ENCODE measurements around the gene GAK. TPM values are rescaled to one million over a fixed set of nuclear protein-coding genes. Genes with fewer than 3 reads are reported as not detected.

GAK gene
- total RNA-seq, 2 donors from 2014 or later, result 38.1 to 43.2 TPM

DNA sequence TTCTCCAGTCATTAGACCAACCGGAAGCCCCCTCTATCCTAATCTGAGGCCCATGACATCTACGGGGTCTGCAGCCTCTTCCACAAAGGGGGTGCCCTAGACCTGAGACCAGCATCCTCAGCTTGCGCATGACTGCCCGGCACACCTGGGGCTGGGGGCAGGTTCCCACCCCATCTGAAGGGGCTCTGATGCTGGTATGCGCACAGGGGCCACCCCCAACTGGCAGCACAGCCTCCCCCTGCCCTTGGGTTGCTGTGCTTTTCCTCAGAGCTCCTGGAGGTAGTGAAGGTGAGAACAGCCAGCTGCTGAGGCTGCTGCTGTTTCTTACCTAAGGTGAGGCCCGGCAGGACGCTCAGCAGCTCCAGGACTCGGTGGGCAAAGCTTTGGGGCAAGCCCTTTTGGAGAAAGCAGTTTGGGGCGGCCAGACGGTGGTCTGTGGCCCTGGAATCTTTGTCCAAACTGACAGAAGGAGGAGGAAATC is 87.3 kb downstream of the GAK start:
- ATAC-seq (no peak), DNase-seq (peak; percentile 2)
- intact Hi-C loops (cut with DNase I), result no loop called here

DNA sequence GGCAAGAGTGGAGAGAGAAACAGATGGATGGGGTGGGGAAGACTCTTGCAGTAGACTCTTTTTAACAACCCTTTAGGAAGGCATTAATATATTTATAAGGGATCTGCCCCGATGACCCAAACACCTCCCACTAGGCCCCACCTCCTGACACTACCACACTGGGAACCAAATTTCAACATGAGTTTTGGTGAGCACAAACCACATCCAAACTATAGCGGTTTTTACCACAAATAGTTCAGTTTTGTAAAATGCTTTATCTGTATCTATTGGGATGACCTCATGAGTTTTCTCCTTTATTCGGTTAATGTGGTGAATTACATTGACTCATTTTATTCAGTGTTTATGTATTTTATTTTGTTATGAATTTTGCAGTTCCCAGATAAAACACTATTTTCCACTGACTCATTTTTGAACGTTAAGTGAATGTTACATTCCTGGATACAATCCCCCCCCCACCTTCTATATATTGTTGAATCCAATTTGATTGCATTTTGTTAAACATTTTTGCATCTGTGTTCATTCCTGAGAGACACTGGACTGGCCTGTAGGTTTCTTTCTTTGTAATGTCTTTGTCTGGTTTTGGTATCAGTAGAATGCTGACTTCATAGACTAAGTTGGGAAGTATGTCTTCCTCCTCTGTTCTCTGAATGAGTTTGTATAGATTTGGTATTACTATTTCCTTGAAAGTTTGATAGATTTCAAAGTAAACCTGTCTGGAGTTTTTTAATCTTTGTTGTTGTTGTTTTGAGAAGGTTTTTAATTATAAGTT is 92.3 kb downstream of the GAK start:
- intact Hi-C loops (cut with DNase I), result no loop called here
- ATAC-seq (no peak), DNase-seq (no peak)

- no peak for ATAC-seq
- no peak for DNase-seq
- intact Hi-C loops (cut with DNase I), result no loop called here
Measured at GRCh38 chr4:837772-838171, 94.3 kb downstream of the GAK start.

GRCh38 chr4:836750-837301 is 95.3 kb downstream of the GAK start:
- intact Hi-C loops (cut with DNase I), result no loop called here
- DNase-seq, result peak; percentile 11
- ATAC-seq, result no peak

DNA sequence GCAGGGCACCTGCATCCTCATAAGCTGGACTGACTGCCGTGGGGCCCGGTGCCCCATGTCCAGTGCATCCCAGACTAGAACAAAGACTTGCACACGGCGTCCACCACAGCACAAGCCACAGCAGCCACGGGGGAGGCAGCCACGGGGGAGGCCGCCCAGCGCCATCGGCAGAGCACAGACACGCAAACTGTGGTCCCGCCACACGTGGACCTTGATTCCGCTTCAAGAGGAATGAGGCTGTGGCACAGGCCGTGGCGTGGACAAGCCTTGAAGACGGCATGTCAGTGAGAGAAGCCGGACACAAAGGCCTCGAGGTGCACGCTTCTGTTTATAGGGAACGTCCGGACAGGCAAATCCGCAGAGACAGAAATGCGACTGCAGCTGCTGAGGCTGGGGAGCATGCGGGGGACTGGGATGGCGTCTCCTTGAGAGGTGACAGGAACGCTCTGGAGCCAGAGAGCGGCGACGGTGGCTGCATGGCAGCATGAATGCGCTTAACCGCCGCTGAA is 96.1 kb downstream of the GAK start:
- DNase-seq (no peak), ATAC-seq (no peak)

DNA sequence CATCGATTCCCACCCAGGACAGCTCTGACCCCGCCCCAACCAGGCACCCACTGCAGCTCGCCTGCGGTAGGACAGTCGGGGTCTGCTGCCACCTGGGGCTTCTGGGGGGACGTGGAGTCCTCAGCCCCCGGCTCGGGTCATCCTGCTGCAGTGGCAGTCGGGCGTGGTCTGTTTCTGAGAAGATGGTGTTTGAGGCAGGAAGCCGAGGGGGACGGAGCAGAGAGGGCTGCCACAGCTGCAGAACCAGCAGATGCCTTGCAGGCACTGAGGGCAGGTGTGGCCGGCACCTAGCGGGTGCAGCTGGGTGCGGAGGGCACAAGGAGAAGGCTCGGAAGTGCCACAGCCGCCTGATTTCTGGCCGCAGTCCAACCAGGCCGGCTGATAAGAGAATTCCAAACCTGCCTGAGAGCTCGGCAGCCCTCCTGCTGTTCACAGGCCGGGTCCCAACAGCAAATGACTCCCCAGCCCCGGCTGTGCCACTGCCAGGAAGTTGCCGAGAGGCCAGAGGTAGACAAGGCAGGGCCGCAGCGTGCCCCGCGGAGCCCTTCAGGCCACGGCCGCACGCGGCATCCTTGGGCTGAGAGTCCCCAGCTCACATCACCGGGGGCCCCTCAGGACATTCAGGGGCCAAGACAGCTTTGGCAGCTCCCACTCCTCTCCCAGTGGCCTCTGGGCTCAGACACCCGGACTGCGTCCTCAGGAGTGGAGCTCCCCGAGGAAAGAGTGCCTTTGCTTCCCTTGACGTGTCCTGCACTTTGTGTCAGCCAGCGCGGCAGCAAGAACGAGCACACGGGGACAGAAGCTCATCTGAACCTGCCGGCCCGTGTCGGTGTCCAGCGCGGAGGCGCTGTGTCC is 96.7 kb downstream of the GAK start:
- ATAC-seq (peak; percentile 45 to 48), DNase-seq (no peak)
- intact Hi-C loops (cut with DNase I), result no loop called here

More for the DNA sequence above, 96.1 kb downstream of the GAK start:
- intact Hi-C loops (cut with DNase I), result no loop called here

DNA sequence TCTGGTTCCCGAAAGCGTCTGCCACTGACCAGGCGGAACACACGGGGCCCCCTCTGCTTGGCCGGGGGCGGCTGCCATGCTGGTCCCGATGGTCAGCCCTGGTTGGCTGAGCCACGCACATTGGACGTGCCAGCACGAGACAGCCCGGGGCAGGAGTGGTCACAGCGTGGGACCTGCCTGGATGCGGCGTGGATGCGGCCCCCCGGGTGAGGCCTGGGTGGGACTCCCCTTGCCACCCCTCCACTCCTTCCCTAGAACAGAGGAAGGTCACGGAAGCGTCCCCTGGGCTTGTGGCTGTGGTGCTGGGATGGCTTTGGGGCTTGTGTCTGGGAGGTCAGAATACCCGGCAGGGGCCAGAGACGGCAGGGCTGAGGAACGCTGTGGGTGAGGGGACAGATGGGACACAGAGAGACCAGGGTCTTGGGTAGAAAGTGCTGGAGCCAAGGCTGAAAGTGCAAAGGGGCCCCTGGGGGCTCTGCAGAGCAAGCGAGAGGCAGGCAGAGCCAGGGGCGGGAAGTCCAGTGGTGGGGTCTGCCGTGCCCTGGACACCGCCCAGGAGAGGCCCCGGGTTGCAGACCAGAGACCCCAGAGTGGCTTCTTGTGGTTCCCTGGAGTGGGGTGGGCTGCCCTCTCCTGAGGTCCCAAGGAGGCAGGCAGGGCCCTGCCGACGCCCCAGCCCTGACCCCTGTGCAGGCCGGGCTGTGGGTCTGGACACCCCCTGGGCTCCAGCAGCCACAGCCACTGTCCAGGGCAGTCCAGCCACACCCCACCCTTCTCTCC is 97.6 kb downstream of the GAK start:
- no peak for DNase-seq
- ATAC-seq, result no peak

GRCh38 chr4:833731-834367 is 98.3 kb downstream of the GAK start:
- no peak for DNase-seq
- intact Hi-C loops (cut with DNase I), result no loop called here
- no peak for ATAC-seq

More for the DNA sequence above, 97.6 kb downstream of the GAK start:
- intact Hi-C loops (cut with DNase I), result no loop called here

GRCh38 chr4:833156-833555 is 99.0 kb downstream of the GAK start:
- intact Hi-C loops (cut with DNase I), result no loop called here
- DNase-seq (no peak), ATAC-seq (no peak)

DNA sequence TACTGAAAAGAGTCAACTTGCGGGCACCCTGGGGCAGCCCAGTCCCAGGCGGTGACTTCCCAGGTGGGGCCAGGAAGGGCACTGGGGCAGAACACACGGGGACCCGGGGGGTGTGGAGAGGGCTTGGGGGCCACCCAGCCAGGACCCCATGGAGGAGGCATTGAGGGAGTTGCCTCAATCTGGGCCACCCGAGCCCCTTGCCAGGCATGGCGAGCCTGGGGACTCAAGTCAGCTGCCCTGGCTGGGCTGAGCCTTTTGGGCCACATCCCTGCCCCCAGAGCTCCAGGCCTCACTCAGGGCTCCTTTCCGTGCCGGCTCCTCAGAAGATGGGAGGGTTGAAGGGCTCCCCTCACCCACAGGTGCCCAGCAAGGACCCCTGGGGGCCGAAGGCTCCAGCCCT is 99.6 kb downstream of the GAK start:
- DNase-seq (no peak), ATAC-seq (no peak)
- intact Hi-C loops (cut with DNase I), result no loop called here

GRCh38 chr4:832108-832507 is 100.0 kb downstream of the GAK start:
- intact Hi-C loops (cut with DNase I), result no loop called here
- ATAC-seq (no peak), DNase-seq (no peak)

GRCh38 chr4:831483-831805 is 100.7 kb downstream of the GAK start:
- no peak for ATAC-seq
- no peak for DNase-seq
- intact Hi-C loops (cut with DNase I), result no loop called here

- DNase-seq, result no peak
- intact Hi-C loops (cut with DNase I), result no loop called here
- no peak for ATAC-seq
Measured at GRCh38 chr4:830601-831482, 101.3 kb downstream of the GAK start.

GRCh38 chr4:829761-830600 is 102.1 kb downstream of the GAK start:
- intact Hi-C loops (cut with DNase I), result no loop called here
- DNase-seq (no peak), ATAC-seq (no peak)

DNA sequence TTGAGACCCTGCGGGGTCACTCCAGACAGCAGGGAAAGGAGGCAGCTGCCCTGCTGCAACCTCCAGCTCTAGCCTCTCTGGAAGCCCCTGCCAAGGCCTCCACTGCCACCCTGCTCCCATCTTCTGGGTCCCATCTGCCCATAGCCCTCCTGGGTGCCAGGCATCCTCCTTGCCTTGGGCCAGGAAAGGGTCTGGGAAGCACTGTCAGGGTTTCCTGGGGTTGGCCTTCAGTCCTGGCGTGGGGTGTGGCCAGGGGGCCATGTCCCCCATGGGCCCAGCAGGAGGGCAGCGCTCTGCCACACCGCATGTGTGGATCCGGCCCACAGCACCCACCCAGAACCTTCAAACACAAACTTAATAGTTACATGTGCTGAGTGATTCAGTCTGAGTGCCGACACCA is 102.8 kb downstream of the GAK start:
- no peak for DNase-seq
- ATAC-seq, result no peak
- intact Hi-C loops (cut with DNase I), result no loop called here

DNA sequence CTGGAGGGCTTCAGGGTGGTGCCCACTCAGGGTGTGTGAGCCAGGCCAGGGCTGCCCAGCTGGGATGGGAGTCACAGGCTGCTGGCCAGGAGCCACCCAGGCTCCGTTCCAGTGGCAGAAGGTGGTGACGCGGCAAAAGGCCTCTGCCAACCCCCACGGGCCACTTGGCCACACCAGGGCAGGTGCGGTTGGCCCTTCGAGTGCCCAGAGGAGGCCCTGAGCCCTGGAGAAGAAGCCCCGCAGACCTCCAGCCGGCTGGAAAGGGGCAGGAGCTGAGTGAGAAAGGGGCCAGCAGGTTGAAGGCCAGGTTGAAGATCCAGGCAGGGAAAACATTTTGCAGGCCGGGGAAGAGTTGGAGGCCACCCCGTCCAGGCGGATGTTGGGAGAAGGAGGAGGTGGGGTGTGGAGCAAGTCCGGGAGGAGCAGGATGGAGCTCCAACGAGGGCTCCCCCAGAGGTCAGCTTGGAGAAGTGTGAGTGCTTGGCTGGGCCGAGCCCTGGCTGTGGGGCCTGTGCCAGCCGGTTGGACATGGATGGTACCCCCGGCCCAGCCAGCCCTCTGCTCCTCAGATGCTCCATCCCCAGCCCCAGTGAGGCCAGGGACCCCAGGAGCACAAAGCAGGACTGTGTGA is 103.4 kb downstream of the GAK start:
- DNase-seq (no peak), ATAC-seq (peak; percentile 15 to 20)
- intact Hi-C loops (cut with DNase I), result no loop called here

Measured in left cardiac atrium (tissue), 4 donors.